PFSK-1 (cell line): ENCODE data around the gene MS4A15.

ENCODE experiments used
- FOXP2 ChIP-seq: optimal IDR thresholded peaks from 2 replicates; pipeline ENCODE3; 2011; ENCODE audit warnings: borderline replicate concordance, control low read depth, inconsistent platforms; ENCODE audit not compliant: insufficient read depth; ENCODE audit errors: extremely low read length, extremely low read depth
- POLR2AphosphoS5 ChIP-seq: IDR thresholded peaks from 2 replicates; pipeline ENCODE4 v1.6.1; 2012; ENCODE audit warnings: low read depth, mild to moderate bottlenecking, control low read depth, low read length, moderate library complexity
- REST ChIP-seq, 2 experiments: IDR thresholded peaks; 2 replicates each; pipeline versions ENCODE4 v1.6.1 to v1.8.0; 2011 to 2012; ENCODE audit warnings: low read depth in 2 of 2, low read length in 2 of 2, control low read depth in 1 of 2, inconsistent platforms in 1 of 2, mild to moderate bottlenecking in 1 of 2, moderate library complexity in 1 of 2; ENCODE audit not compliant: insufficient read depth in 1 of 2
- SIN3A ChIP-seq: IDR thresholded peaks from 2 replicates; pipeline ENCODE4 v1.6.1; 2012; ENCODE audit warnings: mild to moderate bottlenecking, low read length, moderate library complexity, borderline replicate concordance; ENCODE audit not compliant: insufficient read depth
- TAF1 ChIP-seq: IDR thresholded peaks from 2 replicates; pipeline ENCODE4 v1.6.1; 2012; ENCODE audit warnings: low read length, control low read depth, borderline replicate concordance; ENCODE audit not compliant: insufficient read depth

MS4A15 gene

GRCh38 chr11:60809249-60809648, 52.6 kb downstream of the MS4A15 start:
- TF ChIP-seq POLR2AphosphoS5 (no peak), FOXP2 (no peak), TAF1 (no peak), SIN3A (no peak), REST (IDR thresholded peaks at IDR 0.05; ENCODE audit: insufficient read depth in 1 of 2, low read depth in 2 of 2, low read length in 2 of 2) (no peak)

GRCh38 chr11:60809691-60810090, 53.0 kb downstream of the MS4A15 start:
- TF ChIP-seq TAF1: no peak

GRCh38 chr11:60810151-60810550, 53.5 kb downstream of the MS4A15 start:
- no peak for TF ChIP-seq REST (IDR thresholded peaks at IDR 0.05; ENCODE audit: insufficient read depth in 1 of 2, low read depth in 2 of 2, low read length in 2 of 2)
- TF ChIP-seq SIN3A: no peak
- TF ChIP-seq TAF1: no peak
- no peak for TF ChIP-seq POLR2AphosphoS5
- no peak for TF ChIP-seq FOXP2

- TF ChIP-seq SIN3A: no peak
- TF ChIP-seq FOXP2: no peak
- no peak for TF ChIP-seq TAF1
- TF ChIP-seq POLR2AphosphoS5: no peak
- TF ChIP-seq REST (IDR thresholded peaks at IDR 0.05; ENCODE audit: insufficient read depth in 1 of 2, low read depth in 2 of 2, low read length in 2 of 2): no peak
These were observed 53.9 kb downstream of the MS4A15 start for GRCh38 chr11:60810569-60810968.

GRCh38 chr11:60813324-60813723, 56.7 kb downstream of the MS4A15 start:
- TF ChIP-seq TAF1 (no peak), FOXP2 (no peak), POLR2AphosphoS5 (no peak), SIN3A (no peak), REST (IDR thresholded peaks at IDR 0.05; ENCODE audit: insufficient read depth in 1 of 2, low read depth in 2 of 2, low read length in 2 of 2) (no peak)
